GM21825 (cell line): ENCODE measurements around the gene ST6GALNAC4.
"Not testable (repeated sequence)": the region's sequence is repeated elsewhere in the genome, so short reads cannot be mapped to it uniquely, and the experiment has no call there.

ENCODE experiments used
- ATAC-seq: cut with Tn5 transposase; IDR thresholded peaks from one replicate; pipeline ENCODE4 v1.9.1; 2021; ENCODE audit warnings: mild to moderate bottlenecking, moderate library complexity; ENCODE audit not compliant: unreplicated experiment

The ST6GALNAC4 gene

DNA sequence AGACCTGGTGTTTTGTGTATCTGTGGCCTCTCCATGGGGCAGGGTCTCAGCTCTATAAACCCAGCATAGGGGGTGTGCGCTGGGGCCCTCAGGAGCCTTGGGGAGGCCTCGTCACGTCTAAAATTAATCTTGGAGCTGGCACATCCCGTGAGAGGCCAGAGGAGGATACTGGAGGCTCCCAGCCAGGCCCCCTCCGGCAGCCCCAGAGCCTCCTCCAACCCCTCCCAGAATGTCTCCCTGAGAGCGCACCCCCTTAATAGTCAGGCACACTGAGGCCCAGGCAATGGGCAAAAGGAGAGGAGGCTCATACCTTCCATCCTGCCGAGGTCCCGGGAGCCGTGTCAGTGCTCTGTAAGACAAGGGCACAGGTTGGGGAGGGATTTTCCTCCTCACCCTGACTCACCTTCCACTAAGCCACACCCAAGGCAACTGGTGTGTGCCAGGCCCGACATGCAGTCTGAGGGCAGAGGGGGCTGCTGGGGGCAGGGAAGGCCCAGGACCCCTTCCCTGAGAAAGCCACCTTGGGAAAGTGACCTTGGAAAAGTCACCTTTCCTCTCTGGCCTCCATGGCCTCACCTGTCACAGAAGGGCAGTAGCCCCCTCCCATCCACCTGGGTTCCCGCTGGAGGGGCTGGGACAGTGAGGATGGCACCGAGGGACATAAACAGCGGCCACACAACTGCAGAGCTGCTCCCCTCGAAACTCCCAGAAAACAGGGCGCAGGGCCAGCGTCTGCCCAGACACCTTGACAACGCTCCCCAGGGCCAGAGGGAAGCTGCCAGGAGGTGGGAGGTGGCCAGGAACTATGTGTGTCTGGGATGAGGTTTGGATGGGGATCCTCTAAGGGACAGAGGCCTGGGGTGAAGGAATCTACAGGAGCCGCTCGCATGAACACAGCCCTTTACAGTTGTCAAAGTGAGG, 42.3 kb downstream of the ST6GALNAC4 start:
- ATAC-seq = no peak

DNA sequence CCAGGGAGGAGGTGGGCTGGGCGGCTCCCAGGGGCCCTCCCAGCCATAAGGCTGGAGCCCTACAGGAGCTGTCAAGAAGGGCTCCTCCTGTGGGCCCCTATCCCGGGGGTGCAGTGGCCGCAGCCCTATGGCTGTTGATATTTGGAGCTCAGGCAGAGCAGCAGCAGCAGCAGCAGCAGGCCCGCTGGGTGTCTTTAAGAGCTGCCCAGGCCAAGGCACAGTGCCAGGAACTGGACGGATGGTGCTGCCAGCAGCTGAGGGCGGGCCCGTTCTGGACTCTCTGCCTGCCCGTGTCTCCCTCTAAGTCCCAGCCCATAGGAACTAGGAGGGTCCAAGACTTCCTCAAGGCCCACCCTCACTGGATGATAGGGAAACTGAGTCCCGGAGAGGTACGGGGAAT, 43.0 kb downstream of the ST6GALNAC4 start:
- no peak for ATAC-seq

DNA sequence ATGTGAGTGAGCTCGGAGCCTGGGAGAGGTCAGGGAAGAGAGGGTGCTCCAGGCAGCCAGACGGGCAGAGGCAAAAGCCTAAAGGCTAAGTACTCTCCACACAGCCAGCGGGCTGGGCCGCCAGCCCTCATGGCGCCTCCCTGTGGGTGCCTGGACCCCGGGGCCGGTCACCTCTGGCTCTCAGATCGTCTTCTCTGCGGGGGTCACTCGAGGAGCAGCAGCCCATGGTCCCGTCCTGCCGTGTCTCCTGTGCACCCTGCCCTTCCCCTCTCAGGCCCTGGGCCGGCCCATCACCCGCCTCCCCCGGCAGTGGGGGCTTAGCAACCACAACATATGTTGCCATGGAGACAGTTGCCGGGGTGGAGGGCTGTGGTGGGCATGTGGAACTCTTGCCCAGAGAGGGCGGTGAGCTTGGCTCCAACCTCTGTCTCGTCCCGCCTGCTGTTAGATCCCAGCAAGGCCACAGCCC, 43.6 kb downstream of the ST6GALNAC4 start:
- ATAC-seq = no peak

DNA sequence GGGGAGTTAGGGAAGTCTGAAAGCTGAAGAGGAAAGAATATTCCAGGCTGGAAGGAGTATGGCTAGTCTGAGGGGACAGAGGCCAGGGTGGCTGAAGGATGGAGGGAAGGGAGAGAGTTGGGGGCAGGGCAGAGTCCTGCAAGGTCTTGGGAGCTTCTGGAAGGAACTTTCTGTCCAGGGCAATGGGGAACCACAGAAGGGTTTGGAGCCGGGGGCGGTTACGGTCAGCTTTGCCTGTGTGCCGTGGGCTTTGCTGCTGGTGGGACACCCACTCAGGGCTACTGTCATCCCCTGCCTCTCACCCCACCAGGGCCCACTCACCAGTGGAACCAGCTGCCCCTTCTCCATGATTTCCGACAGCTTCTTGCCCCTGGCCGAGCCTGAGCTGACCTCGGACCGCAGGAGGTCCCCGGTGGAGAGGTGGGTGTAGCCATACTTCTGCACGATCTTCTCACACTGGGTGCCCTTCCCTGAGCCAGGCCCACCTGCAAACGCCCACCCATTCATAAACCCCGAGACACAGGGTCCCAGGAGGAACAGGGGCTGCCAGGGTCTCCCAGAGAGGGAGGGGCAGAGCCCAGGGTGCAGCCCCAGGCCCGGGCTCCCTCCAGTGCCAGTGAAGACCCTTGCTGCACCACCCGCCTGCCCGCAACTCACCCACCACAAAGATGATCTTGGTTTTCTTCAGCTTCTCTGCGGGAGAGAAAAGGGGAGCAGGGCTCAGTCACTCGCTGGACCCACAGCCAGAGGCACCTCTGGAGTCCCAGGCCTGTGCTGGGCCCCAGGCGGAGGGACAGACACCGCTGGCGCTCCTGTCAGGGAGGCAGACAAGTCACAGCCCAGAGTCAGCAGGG, 44.2 kb downstream of the ST6GALNAC4 start:
- no peak for ATAC-seq

DNA sequence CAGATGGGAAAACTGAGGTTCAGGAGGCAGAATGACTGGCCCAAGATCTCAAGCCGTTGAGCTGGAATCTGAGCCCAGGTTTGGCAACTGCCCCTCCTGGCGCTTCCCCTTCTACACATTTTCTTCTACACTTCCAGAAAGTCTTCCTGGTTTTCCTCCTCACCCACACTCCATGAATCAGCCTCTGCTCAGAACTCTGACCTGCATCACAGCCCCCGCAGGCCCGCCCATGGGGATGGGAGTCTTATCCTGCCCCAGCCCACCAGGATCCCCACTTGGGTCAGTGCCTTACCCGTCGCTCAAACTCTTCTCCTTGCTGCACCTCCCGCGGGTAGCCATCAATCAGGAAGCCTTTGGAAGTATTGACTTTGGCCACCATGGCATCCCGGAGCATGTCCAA, 45.3 kb downstream of the ST6GALNAC4 start:
- no peak for ATAC-seq

DNA sequence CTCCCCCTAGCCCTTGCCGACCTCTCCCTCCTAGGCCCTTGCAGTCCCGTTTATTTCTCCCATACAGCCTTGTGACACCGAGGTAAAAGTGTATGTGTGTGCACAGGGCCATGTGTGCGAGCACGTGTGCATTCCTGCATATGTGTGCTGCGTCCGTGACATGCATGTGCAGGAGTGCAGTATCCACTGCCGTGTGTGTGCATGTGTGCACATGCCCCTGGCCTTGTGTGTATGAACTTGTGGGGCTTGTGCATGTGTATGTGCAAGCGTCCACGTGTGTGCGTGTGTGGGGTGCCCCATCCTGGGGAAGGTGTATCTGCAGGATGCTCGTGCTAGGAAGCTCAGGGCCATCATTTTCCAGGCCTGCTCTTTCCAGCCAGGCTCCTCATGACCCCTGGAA, 46.0 kb downstream of the ST6GALNAC4 start:
- ATAC-seq = no peak

DNA sequence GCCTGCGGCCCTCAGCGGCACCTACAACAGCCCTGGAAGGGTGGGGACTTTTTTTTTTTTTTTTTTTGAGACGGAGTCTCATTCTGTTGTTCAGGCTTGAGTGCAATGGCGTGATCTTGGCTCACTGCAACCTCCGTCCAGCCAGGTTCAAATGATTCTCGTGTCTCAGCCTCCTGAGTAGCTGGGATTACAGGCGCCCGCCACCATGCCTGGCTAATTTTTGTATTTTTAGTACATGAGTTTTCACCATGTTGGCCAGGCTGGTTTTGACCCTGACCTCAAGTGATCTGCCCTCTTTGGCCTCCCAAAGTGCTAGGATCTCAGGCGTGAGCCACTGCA, 46.7 kb downstream of the ST6GALNAC4 start:
- not testable (repeated sequence) for ATAC-seq

DNA sequence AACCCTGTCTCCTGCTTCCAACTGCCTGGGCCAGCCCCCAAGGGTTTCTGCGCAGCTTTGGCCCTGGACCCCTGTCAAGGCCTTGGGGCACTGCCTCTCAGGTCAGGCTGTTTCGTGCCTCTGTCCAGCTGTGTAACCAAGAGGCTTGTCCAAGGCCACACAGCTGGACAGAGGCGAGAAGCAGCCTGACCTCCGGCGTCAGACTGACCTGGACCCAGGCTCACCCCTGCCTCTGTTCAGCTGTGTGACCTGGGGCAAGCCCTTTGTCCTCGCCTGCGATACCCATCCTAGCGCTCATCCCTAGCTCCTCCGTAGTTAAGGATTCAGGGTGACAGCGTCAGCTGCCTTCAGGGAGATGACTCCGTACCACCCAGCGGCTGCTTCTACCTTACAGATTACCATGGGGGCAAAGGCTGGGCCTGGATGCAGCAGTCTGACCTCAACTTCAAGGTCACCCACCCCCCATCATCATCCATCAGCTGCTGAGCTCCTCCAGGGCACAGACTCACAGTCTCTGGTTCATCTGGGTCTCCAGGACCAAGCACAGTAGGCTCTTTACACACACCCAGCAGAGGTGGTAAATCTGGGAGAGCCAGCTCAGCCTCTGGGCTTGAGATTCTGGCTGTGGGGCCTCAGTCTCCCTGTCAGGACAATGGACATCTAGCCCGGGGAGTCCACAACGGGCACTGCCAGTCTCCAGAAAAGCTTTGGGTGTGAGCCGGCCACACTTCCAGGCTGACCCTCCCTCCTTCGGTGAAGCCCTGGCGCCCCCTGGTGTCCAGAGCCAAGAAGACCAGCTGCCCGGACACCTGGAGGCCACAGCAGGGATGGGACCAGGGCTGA, 47.3 kb downstream of the ST6GALNAC4 start:
- ATAC-seq = no peak

DNA sequence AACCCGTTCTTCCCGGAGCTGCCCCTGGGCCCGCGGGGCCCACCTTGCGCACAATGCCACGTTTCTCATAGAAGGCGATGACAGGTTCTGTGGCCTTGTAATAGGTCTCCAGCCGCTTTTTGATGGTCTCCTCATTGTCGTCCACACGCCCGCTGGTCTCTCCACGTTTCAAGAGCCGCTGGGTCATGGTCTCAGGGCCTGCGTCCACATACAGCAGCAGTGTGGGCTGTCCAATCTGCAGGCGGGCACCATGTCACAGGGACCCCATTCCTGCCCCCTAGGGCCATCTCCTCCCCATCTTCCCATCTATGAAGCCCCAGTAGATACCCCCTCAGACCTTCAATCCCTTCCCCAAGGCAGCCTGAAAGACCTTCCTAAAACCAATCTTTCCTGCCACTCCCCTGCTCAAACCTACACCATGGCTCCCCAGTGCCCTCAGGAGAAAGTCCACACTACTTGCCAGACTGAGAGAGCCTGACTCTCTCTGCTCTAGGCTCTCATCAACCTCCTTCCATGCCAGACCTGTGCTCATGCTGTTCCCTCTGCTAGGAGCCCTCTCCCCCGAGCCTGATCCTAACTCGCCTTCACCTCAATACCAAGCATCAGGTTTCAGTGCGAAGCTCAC, 48.5 kb downstream of the ST6GALNAC4 start:
- ATAC-seq = no peak

DNA sequence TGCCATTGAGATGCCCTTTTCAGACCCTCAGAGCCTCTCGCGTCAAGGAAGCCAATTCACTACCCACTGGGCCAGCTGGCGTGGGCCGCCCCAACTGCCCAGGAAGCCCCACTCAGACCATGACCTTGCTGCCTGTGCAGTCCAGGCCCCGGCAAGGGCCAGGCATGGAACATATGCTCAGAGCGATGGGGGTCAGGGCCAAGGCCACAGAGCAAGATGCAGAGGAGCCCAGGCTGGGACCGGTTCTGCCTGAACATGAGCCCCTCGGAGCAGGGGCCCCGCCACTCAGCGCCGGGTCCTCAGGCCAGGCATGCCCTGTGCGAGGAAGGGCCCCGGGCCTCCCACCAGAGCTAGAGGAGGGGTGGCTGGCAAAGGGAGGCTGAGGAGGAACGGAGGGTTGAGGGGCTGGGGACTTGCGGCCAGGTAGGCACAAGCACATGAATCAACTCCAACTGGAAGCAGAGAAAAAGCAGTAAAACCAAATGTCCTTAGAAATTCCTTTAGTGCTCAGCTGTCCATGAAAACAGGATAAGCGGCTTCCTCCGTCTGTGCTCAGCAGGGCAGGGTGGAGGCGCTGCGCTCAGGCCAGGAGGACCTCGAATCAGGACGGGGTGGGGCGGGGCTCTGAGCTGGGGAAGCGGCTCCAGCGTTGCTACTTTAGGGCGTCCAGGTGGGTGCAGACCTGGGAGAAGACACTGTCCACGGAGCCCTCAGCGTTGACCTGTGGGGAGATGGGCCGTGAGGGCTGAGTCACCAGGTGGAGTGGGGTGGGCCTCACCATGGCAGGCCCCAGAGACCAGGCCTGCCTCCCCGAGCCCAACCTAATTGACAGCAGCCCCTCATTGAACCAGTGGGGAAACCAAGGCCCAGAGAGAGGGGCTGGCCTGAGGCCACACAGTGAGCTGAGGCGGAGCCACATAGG, 49.2 kb downstream of the ST6GALNAC4 start:
- ATAC-seq = no peak

DNA sequence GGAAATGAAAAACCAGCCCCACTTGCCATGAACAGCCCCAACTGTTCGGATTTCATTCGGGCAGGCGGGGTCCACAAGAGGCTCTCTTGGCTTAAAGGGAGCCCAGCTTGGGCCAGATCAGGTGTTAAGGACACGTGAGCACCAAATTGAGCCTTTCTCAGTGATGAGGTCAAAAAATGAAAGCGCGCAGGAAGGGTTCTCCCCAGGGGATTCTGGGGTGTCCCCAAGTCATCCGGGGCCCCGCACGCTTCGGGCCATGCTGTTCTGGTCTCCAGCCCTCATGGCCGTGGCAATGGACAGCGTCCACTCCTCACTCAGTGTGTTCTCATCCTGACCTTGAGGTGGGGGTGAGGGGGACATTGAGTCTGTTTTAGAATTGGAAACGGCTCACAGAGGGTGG, 50.3 kb downstream of the ST6GALNAC4 start:
- ATAC-seq = no peak

DNA sequence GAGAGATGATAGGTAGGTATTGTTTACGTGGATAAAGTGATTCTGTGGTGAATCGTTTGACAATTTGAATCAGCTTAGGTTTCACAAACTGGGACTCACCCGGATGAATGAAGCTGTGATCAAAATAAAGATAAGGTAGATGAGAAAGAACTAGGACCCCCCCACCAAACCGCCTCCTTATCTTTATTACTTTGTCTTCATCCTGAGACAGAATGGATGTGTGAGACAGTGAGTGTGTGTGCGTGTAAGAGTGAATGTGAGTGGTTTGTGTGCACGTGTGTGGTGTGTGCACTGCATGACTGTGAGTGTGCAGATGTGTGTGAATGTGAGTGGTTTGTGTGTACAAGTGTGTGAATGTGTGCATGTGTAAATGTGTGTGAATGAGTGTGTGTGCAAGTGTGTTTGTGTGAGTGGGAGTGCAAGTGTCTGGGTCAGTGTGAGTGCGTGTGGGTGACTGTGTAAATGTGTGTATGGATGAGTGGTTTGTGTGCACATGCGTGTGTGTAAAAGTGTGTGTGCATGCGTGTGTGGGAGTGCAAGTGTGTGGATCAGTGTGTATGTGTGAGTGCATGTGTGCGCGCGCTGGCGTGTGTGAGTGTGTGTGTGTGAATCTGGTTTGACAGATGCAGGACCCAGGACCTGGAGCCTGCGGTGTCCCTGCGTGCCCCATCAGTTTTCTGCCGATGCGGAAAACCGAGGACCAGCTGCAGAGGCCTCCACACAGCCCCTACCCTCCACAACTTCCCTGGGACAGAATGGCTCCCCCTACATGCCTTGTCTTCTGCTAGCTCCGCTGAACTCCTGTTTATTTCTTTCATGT, 51.0 kb downstream of the ST6GALNAC4 start:
- no peak for ATAC-seq

DNA sequence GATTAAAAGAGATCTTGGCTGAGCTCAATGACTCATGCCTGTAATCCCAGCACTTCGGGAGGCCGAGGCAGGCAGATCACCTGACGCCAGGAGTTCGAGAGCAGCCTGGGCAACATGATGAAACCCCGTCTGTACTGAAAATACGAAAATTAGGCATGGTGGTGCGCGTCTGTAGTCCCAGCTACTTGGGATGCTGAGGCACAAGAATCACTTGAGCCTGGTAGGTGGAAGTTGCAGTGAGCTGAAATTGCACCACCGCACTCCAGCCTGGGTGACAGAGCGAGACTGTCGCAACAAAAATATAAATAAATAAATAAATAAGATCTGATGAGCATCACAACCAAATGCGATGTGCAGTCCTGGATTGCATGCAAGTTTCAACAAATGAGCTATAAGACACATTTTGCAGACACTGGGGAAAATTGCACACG, 53.6 kb downstream of the ST6GALNAC4 start:
- ATAC-seq = no peak

DNA sequence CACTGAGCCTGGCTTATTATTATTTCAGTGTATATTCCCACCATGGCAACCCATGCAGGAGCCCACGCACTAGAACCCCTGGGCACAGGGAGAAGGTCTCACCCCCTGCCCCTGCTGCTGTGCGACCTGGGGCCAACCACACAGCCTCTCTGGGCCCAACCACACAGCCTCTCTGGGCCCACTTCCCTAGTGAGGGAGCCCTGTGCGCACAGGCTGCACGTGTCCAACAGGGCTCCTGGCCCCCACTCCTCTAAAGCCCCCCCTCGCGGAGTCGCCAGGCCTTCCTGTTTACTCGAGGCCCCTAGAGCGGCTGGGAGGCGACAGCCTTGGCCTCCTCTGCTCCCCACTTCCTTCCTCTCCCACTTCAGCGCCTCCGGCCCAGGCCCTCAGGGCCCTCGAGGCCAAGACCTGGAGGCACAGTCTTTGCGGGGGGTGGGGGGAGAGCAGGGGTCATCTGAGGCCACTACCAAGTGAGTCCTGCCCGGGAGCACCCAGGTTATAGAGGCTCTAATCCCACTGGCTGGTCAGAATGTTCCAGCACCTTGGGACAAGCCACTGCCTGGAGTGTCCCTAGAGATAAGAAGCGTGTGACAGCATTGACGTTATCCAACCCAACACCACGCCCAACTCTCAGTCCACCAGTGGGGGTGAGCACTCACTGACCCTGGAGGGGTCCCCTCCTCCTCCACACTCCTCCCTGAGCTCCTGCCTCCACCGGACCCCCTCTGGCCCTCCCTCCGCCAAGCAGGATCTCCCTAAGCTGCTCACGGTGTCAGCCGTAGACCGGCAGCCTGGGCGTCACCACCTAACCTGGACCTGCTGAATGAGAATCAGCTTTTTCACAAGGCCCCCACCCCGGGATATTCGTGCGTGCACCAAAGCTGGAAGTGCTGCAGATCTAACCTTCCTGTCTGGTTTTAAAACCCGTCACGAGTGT, 54.5 kb downstream of the ST6GALNAC4 start:
- ATAC-seq = no peak

DNA sequence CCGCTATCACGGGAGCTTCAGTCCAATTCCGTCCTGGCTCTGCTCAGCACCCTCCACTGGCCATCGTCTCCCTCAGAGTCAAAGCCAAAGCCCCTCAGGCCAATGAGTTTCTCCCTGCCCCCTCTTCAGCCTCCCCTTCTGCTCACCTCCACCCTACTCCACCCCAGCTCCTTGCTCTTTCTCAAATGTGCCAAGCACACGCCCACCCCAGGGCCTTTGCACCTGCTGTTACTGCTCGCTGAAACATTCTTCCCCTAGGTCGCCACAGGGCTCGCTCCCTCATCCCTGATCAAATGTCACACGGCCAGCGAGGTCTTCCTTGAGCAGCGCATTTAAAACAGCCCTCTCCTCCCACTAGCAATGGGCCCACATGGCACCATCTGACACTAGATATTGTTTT, 56.1 kb downstream of the ST6GALNAC4 start:
- no peak for ATAC-seq

DNA sequence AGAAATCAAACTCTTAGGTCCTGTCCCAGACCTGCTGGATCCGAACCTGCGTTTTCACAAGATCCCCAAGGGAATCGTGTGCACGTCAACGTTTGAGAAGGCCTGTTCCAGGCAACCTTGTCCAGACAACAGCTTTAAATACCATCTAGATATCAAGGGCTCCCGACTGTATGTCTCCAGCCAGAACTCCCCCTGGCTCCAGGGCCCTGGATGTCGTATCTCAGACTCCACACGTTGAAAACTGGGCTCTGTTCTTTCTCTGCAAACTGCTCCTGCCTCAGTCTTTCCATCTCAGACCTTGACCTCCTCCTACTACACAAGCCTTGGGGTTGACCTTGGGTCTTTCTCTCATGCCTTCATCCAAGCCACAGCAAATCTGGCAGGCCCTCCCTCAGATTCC, 56.6 kb downstream of the ST6GALNAC4 start:
- ATAC-seq = no peak

DNA sequence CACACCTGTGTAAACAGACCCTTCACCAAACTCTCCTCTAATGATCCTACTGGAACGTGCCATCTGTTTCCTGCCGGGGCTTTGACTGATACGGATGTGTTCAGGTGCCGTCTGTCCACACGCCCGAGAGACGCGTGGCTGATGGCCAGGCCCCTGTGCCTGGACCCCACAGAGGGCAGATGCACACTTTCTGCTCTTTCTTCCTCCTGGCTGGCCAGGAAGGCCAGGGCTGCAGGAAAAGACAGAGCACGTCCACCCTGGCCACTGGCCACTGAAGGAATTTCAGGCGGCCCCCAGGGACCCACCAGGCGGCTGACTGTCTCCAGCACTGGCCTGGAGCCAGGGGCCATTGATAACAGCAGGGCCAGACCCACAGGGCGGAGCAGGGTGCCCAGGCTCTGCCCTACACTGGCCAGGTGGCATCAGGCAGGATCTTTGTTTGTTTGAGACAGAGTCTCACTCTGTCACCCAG, 58.8 kb downstream of the ST6GALNAC4 start:
- no peak for ATAC-seq
